Panc1 (cell line): Measurements from ENCODE around the gene PRELID2.

ENCODE experiments used
- CTCF ChIP-seq: fragments of 450-650 bp; IDR thresholded peaks from 2 replicates; pipeline ENCODE4 v1.5.1; 2017; ENCODE audit warnings: mild to moderate bottlenecking
- POLR2AphosphoS5 ChIP-seq: IDR thresholded peaks from 2 replicates; pipeline ENCODE4 v1.6.1; 2012; ENCODE audit warnings: mild to moderate bottlenecking, low read depth, low read length, moderate library complexity
- SIN3A ChIP-seq: IDR thresholded peaks from 2 replicates; pipeline ENCODE4 v1.6.1; 2012; ENCODE audit warnings: low read depth, mild to moderate bottlenecking, low read length, moderate library complexity, borderline replicate concordance; ENCODE audit not compliant: insufficient read depth
- TCF7L2 ChIP-seq: IDR thresholded peaks from 2 replicates; pipeline ENCODE4 v1.6.1; 2011; ENCODE audit warnings: mild to moderate bottlenecking, low read depth, low read length, inconsistent platforms

- TF ChIP-seq CTCF (no peak), TCF7L2 (no peak), SIN3A (no peak), POLR2AphosphoS5 (no peak)
These were observed 5.3 kb downstream of the PRELID2 start for GRCh38 chr5:145829708-145830361.
